IPS DF 6.9 (cell line): ENCODE results near the gene SYCP2.

Experiments
- DNase-seq: peaks from one replicate; pipeline ENCODE4 v3.0.0-alpha.2; 2013; ENCODE audit warnings: low read depth, low spot score
- H3K27ac ChIP-seq: one replicate; pipeline ENCODE4 v1.5.1; 2013; ENCODE audit warnings: low read length, control low read depth
- H3K27me3 ChIP-seq: 2 replicates; pipeline ENCODE4 v1.6.1; 2013; ENCODE audit warnings: mild to moderate bottlenecking, low read length; ENCODE audit not compliant: control insufficient read depth, insufficient read depth
- H3K36me3 ChIP-seq: 2 replicates; pipeline ENCODE4 v1.6.1; 2013; ENCODE audit warnings: low read length; ENCODE audit not compliant: control insufficient read depth, insufficient read depth
- H3K4me1 ChIP-seq: 2 replicates; pipeline ENCODE4 v1.6.1; 2013; ENCODE audit warnings: low read length; ENCODE audit not compliant: control insufficient read depth, insufficient read depth
- H3K4me3 ChIP-seq: 2 replicates; pipeline ENCODE4 v1.5.1; 2013; ENCODE audit warnings: mild to moderate bottlenecking, low read length
- H3K9me3 ChIP-seq: 2 replicates; pipeline ENCODE4 v1.6.1; 2013; ENCODE audit warnings: low read length, inconsistent platforms; ENCODE audit not compliant: control insufficient read depth, insufficient read depth
- WGBS: extraction: QIAGEN DNeasy Blood & Tissue Kit; methylation state at CpG from one replicate; pipeline ENCODE4 v1.1.7; 2013; ENCODE audit warnings: mixed read lengths, missing lambda C conversion rate; ENCODE audit not compliant: insufficient read length, insufficient coverage; 5-methylcytosine and 5-hydroxymethylcytosine counted together

SYCP2 gene

DNA sequence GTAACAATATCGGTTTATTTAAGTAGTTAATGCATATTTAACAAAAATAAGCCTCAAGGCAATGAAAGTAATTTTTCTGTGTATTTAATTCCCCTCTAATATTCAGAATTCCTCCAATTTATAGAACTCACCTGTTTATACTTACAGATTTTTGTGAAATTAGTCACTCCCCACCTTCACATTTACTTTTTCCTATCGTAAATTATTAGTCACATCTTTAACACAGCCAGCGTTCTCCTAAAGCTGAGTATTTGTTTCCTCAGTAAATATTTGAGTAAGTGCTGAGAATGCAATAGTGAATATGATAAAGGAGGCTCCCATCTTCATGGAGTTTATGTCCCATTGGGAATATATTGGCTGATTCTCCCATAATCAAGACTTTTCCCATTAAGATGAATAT, 88.0 kb downstream of the SYCP2 start:
- Histone ChIP-seq H3K9me3 (peaks cover 5% of the 10 kb centered on the region), H3K36me3 (no peaks in the 10 kb centered on the region), H3K4me3 (no peak overlapping the region), H3K27ac (no peak overlapping the region), H3K4me1 (no peaks in the 10 kb centered on the region), H3K27me3 (no peaks in the 10 kb centered on the region)
- DNase-seq = no peak
- 100% methylated on average over 1 of the region's 3 CpGs for WGBS

- peaks cover 6% of the 10 kb centered on the region for H3K9me3 ChIP-seq
- no peak overlapping the region for H3K27ac ChIP-seq
- H3K36me3 ChIP-seq = no peaks in the 10 kb centered on the region
- no peaks in the 10 kb centered on the region for H3K27me3 ChIP-seq
- no peak for DNase-seq
- WGBS = no CpG with 5 or more reads among the region's 5 CpGs
- no peaks in the 10 kb centered on the region for H3K4me1 ChIP-seq
- no peak overlapping the region for H3K4me3 ChIP-seq
Measured at GRCh38 chr20:59839400-59839799, 94.0 kb downstream of the SYCP2 start.

DNA sequence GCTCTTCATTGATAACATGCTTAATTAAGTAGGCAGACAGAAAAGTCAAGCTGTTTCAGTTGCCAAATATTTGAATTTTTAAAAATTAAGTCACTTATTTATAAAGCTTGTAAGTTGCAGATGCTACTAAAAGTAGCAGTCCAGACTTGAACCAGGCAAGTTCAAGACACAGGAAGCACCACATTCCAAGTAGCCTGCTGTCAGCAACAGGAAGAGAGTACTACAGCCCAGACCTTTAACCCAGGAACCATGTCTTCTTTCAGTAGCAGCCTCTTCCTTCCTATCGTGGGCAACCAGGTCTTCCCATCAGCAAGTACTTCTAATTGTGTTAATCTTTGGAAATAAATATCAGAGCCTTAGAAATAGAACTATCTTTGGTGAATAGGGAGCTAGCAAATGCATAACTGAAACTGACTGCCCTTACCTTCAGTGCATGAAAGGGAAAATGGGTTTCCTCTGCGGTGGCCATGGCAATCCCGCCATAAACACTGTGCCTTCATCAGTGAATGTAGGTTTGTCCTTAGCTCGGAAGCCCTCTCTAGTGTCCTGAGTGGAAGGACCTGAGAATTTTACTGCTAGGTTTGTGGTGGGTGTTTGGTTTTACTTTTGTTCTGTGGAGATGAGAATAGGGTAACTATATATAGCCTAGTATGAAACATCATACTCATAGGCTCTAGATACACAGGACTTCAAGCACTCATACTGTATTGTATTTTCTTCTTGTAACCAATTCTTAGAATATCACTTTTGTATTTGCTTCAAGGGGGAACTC, 95.6 kb downstream of the SYCP2 start:
- Histone ChIP-seq H3K9me3 (peaks cover 8% of the 10 kb centered on the region), H3K27me3 (no peaks in the 10 kb centered on the region), H3K36me3 (no peaks in the 10 kb centered on the region), H3K4me3 (no peak overlapping the region), H3K4me1 (no peaks in the 10 kb centered on the region), H3K27ac (no peak overlapping the region)
- DNase-seq = no peak
- no CpG with 5 or more reads among the region's 4 CpGs for WGBS

DNA sequence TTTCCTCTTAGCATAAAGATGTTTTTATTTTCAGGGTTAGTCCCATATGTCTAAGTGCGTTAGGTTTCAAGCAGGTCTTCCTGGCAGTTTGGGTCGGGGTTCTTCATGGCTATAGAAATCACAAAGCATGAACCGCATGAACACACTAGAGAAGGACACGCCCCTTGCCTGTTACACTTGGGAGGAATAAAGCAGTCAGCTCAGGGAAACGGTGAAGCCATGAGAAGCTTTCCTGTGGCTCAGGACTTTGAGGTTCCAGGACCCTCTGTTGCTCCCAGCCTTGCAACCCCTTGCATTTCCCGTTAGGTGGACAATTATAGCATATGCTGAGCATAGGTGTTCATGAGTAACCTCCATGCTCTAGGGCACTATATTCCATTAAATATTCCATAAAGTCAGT, 96.7 kb downstream of the SYCP2 start:
- no peak overlapping the region for H3K27ac ChIP-seq
- H3K36me3 ChIP-seq = no peaks in the 10 kb centered on the region
- H3K9me3 ChIP-seq = peaks cover 15% of the 10 kb centered on the region
- no peak overlapping the region for H3K4me3 ChIP-seq
- no CpG with 5 or more reads among the region's 6 CpGs for WGBS
- no peaks in the 10 kb centered on the region for H3K4me1 ChIP-seq
- no peaks in the 10 kb centered on the region for H3K27me3 ChIP-seq
- no peak for DNase-seq

- no peak for DNase-seq
- Histone ChIP-seq H3K4me3 (no peak overlapping the region), H3K36me3 (no peaks in the 10 kb centered on the region), H3K4me1 (no peaks in the 10 kb centered on the region), H3K9me3 (peaks cover 15% of the 10 kb centered on the region), H3K27me3 (no peaks in the 10 kb centered on the region), H3K27ac (no peak overlapping the region)
- whole genome bisulfite sequencing = no CpG with 5 or more reads among the region's 16 CpGs
Measured at GRCh38 chr20:59835448-59836395, 97.7 kb downstream of the SYCP2 start.

- Histone ChIP-seq H3K4me3 (no peak overlapping the region), H3K36me3 (no peaks in the 10 kb centered on the region), H3K9me3 (peaks cover 14% of the 10 kb centered on the region), H3K27me3 (no peaks in the 10 kb centered on the region), H3K27ac (no peak overlapping the region), H3K4me1 (no peaks in the 10 kb centered on the region)
- no CpG with 5 or more reads among the region's 2 CpGs for whole genome bisulfite sequencing
- DNase-seq = no peak
Measured at GRCh38 chr20:59835057-59835447, 98.4 kb downstream of the SYCP2 start.

DNA sequence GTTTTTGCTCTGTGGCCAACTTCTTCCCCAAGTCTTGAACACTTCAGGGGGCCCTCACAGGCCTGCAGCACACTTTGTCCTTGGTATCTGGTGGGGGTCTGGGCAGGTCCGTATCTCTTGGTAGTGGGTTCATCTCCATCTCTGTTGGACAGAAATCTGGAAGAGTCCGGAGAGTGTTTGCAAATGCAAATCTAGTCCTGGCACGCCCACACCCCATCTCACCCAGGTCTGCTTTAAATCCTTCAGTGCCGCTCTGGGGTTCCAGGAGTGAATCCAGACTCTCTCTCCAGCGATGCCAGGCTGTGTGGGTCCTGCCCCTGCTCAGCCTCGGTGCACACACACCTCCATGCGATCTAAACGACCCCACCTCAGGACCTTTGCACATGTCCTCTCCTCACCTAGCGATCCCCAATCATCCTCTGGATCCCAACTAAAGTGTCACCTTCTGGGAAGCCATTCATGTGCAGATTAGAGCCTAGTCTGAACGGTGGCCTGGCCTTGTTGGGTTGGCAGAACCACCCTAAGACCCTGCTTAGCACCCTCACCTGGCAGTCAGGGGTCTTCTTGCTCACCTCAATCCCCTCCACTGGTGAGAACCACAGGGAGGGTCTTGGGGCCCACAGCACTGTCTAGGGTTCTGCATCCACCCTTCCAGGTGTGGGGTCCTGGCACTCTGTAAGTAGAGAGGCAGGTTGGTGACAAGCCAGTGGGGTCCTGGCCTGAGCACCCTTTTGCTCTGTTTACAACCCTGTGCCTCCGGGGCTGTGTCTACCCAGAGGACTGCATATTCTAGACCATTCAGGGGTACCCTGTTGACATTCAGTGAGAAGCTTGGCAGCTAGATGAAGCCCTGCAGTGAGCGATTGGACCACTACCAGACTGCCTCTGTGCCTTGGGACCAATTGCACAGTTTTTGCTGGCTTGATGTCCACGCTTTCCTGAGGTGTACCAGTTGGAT, 100.8 kb downstream of the SYCP2 start:
- H3K36me3 ChIP-seq = no peaks in the 10 kb centered on the region
- H3K4me3 ChIP-seq = no peak overlapping the region
- no peaks in the 10 kb centered on the region for H3K27me3 ChIP-seq
- no peak overlapping the region for H3K27ac ChIP-seq
- peaks cover 16% of the 10 kb centered on the region for H3K9me3 ChIP-seq
- H3K4me1 ChIP-seq = no peaks in the 10 kb centered on the region
- no peak for DNase-seq
- no CpG with 5 or more reads among the region's 13 CpGs for WGBS

GRCh38 chr20:59831916-59832270, 101.5 kb downstream of the SYCP2 start:
- no peak overlapping the region for H3K27ac ChIP-seq
- H3K9me3 ChIP-seq = peaks cover 18% of the 10 kb centered on the region
- H3K27me3 ChIP-seq = no peaks in the 10 kb centered on the region
- DNase-seq = no peak
- no peak overlapping the region for H3K4me3 ChIP-seq
- H3K4me1 ChIP-seq = no peaks in the 10 kb centered on the region
- whole genome bisulfite sequencing = no CpG with 5 or more reads among the region's 3 CpGs
- no peaks in the 10 kb centered on the region for H3K36me3 ChIP-seq

DNA sequence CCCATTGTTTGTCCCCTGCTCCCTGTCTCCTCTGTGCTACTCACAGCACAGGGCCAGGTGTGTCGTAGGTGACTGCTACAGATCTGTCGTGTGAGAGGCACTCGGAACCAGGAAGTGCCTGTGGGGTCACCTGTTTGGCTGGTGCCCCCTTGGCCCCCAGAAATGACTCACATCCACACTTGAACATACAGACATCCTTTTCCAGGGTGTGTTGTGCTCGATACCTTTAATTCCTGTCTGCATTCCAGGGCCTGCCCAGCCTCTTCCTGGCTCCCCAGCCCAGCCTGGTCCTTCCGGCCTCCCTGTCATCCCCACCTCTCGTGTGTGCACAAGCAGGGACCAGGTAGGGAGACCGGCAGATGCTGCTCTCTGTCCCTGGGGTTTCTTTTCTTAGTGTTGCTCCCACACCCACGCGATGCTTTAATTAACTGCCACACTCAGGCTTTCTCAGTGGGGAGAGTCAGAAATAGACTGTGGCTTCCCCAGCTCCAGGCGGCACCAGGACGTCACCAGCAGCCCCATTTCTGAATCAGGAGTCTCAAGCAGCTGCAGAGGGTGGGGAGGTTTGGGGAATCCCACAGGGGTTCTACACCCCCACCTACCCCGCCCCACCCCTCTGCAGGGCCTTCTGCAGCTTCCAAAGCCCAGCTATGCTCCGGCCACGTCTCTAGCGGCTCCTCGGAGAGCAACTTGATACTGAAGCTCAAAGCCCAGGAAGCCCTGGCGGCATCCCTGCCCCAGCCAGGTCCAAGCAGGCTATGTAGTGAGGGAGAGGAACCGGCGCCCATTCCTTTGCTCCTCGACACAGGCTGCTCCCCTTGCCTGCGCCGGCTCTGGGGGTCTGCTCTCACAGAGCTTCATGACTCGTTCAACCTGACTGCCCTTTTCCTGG, 102.2 kb downstream of the SYCP2 start:
- no peak overlapping the region for H3K4me3 ChIP-seq
- no peak overlapping the region for H3K27ac ChIP-seq
- no CpG with 5 or more reads among the region's 23 CpGs for WGBS
- no peaks in the 10 kb centered on the region for H3K4me1 ChIP-seq
- DNase-seq = no peak
- no peaks in the 10 kb centered on the region for H3K36me3 ChIP-seq
- no peaks in the 10 kb centered on the region for H3K27me3 ChIP-seq
- peaks cover 21% of the 10 kb centered on the region for H3K9me3 ChIP-seq
